Measurements from ENCODE around the gene SOWAHC.

The SOWAHC gene

GRCh38 chr2:109629867-109630266, 15.7 kb downstream of the SOWAHC start:
- Histone ChIP-seq H3K27me3 (ENCODE audit: insufficient read depth, low read length) (no peaks in the 10 kb centered on the region), H3K27ac (ENCODE audit: low read depth, low read length, poor library complexity, severe bottlenecking) (no peak overlapping the region), H2AFZ (ENCODE audit: low read length) (no peak overlapping the region), H3F3A (ENCODE audit: insufficient read depth, low read length) (no peaks in the 10 kb centered on the region), H3K9ac (ENCODE audit: low read length) (no peak overlapping the region), H3K4me1 (ENCODE audit: insufficient read depth, low read length, severe bottlenecking) (no peaks in the 10 kb centered on the region), H3K4me3 (ENCODE audit: low read depth, low read length, poor library complexity, severe bottlenecking) (no peak overlapping the region), H3K9me2 (ENCODE audit: low read depth, low read length) (no peaks in the 10 kb centered on the region), H4K20me1 (ENCODE audit: insufficient read depth, low read length) (no peaks in the 10 kb centered on the region), H3K4me2 (ENCODE audit: low read length) (no peak overlapping the region), H3K79me2 (ENCODE audit: insufficient read depth, low read length) (no peaks in the 10 kb centered on the region), H3K9me3 (ENCODE audit: low read length) (no peaks in the 10 kb centered on the region), H3K36me3 (ENCODE audit: insufficient read depth, low read length) (no peaks in the 10 kb centered on the region)
- TF ChIP-seq EZH2 (IDR thresholded peaks at IDR 0.05; ENCODE audit: borderline replicate concordance, low read length) = no peak
- no peak for TF ChIP-seq CTCF (IDR thresholded peaks at IDR 0.05; ENCODE audit: low read length)

GRCh38 chr2:109630441-109631430, 16.6 kb downstream of the SOWAHC start:
- Histone ChIP-seq H2AFZ (ENCODE audit: low read length) (no peak overlapping the region), H3K4me1 (ENCODE audit: insufficient read depth, low read length, severe bottlenecking) (no peaks in the 10 kb centered on the region), H3K4me2 (ENCODE audit: low read length) (no peak overlapping the region), H3F3A (ENCODE audit: insufficient read depth, low read length) (no peaks in the 10 kb centered on the region), H3K4me3 (ENCODE audit: low read depth, low read length, poor library complexity, severe bottlenecking) (no peak overlapping the region), H3K27ac (ENCODE audit: low read depth, low read length, poor library complexity, severe bottlenecking) (no peak overlapping the region), H3K27me3 (ENCODE audit: insufficient read depth, low read length) (no peaks in the 10 kb centered on the region), H4K20me1 (ENCODE audit: insufficient read depth, low read length) (no peaks in the 10 kb centered on the region), H3K9me3 (ENCODE audit: low read length) (no peaks in the 10 kb centered on the region), H3K79me2 (ENCODE audit: insufficient read depth, low read length) (no peaks in the 10 kb centered on the region), H3K9me2 (ENCODE audit: low read depth, low read length) (no peaks in the 10 kb centered on the region), H3K36me3 (ENCODE audit: insufficient read depth, low read length) (no peaks in the 10 kb centered on the region), H3K9ac (ENCODE audit: low read length) (no peak overlapping the region)
- TF ChIP-seq CTCF (IDR thresholded peaks at IDR 0.05; ENCODE audit: low read length) = no peak
- no peak for TF ChIP-seq EZH2 (IDR thresholded peaks at IDR 0.05; ENCODE audit: borderline replicate concordance, low read length)

- no peaks in the 10 kb centered on the region for H3K9me2 ChIP-seq (ENCODE audit: low read depth, low read length)
- no peak overlapping the region for H3K27ac ChIP-seq (ENCODE audit: low read depth, low read length, poor library complexity, severe bottlenecking)
- no peak overlapping the region for H2AFZ ChIP-seq (ENCODE audit: low read length)
- H3K36me3 ChIP-seq (ENCODE audit: insufficient read depth, low read length) = no peaks in the 10 kb centered on the region
- H3K4me2 ChIP-seq (ENCODE audit: low read length) = no peak overlapping the region
- H3K79me2 ChIP-seq (ENCODE audit: insufficient read depth, low read length) = no peaks in the 10 kb centered on the region
- no peaks in the 10 kb centered on the region for H3K27me3 ChIP-seq (ENCODE audit: insufficient read depth, low read length)
- H3K4me3 ChIP-seq (ENCODE audit: low read depth, low read length, poor library complexity, severe bottlenecking) = no peak overlapping the region
- no peaks in the 10 kb centered on the region for H3K9me3 ChIP-seq (ENCODE audit: low read length)
- TF ChIP-seq CTCF (IDR thresholded peaks at IDR 0.05; ENCODE audit: low read length) (no peak), EZH2 (IDR thresholded peaks at IDR 0.05; ENCODE audit: borderline replicate concordance, low read length) (no peak)
- H3K9ac ChIP-seq (ENCODE audit: low read length) = no peak overlapping the region
- H3K4me1 ChIP-seq (ENCODE audit: insufficient read depth, low read length, severe bottlenecking) = no peaks in the 10 kb centered on the region
- H3F3A ChIP-seq (ENCODE audit: insufficient read depth, low read length) = no peaks in the 10 kb centered on the region
- H4K20me1 ChIP-seq (ENCODE audit: insufficient read depth, low read length) = no peaks in the 10 kb centered on the region
Observed at GRCh38 chr2:109631741-109632140, 17.6 kb downstream of the SOWAHC start.
